Fibroblast of lung (primary cell): ENCODE results near the gene C4orf54. TPM values are rescaled to one million over a fixed set of nuclear protein-coding genes. Genes with fewer than 3 reads are reported as not detected.

Experiments
- DNase-seq, 2 donors: peaks; one replicate each; pipeline versions ENCODE4 v3.0.0 to v3.0.0-alpha.2; 2010; ENCODE audit warnings: low read depth in 2 of 2
- H2AFZ ChIP-seq: 2 replicates; pipeline ENCODE4 v1.5.1; 2012; ENCODE audit warnings: low read length, control low read depth, inconsistent platforms
- H3K27ac ChIP-seq: 2 replicates; pipeline ENCODE4 v1.5.1; 2011; ENCODE audit warnings: low read length, control low read depth; ENCODE audit not compliant: insufficient read depth
- H3K27me3 ChIP-seq: 2 replicates; pipeline ENCODE4 v1.5.1; 2011; ENCODE audit warnings: mild to moderate bottlenecking, low read length; ENCODE audit not compliant: control insufficient read depth, insufficient read depth
- H3K36me3 ChIP-seq: 2 replicates; pipeline ENCODE4 v1.5.1; 2011; ENCODE audit warnings: low read length; ENCODE audit not compliant: control insufficient read depth, insufficient read depth
- H3K4me1 ChIP-seq: 2 replicates; pipeline ENCODE4 v1.5.1; 2011; ENCODE audit warnings: low read length; ENCODE audit not compliant: control insufficient read depth, insufficient read depth; ENCODE audit errors: extremely low read depth
- H3K4me2 ChIP-seq: 2 replicates; pipeline ENCODE4 v1.5.1; 2011; ENCODE audit warnings: low read length, control low read depth; ENCODE audit not compliant: insufficient read depth; ENCODE audit errors: extremely low read depth
- H3K4me3 ChIP-seq, 4 experiments: fragments of 200-600 bp in 1 of 4; sonication (generic) in 1 of 4; replicated peaks in 1 of 4; 2 replicates each; pipeline ENCODE4 v1.5.1; 2011 to 2016; ENCODE audit warnings: low read length in 4 of 4, low read depth in 3 of 4, mild to moderate bottlenecking in 3 of 4, control low read depth in 2 of 4, inconsistent platforms in 1 of 4, mixed read lengths in 1 of 4; ENCODE audit not compliant: insufficient read depth in 1 of 4; ENCODE audit errors: control extremely low read depth in 1 of 4
- H3K79me2 ChIP-seq: 2 replicates; pipeline ENCODE4 v1.5.1; 2012; ENCODE audit warnings: mild to moderate bottlenecking, low read length, inconsistent platforms; ENCODE audit not compliant: control insufficient read depth, insufficient read depth
- H3K9ac ChIP-seq: 2 replicates; pipeline ENCODE4 v1.5.1; 2011; ENCODE audit warnings: mild to moderate bottlenecking, low read length, control low read depth; ENCODE audit not compliant: insufficient read depth
- H3K9me3 ChIP-seq: 2 replicates; pipeline ENCODE4 v1.5.1; 2012; ENCODE audit warnings: low read depth, low read length; ENCODE audit not compliant: control insufficient read depth, insufficient read depth
- H4K20me1 ChIP-seq: 2 replicates; pipeline ENCODE4 v1.5.1; 2011; ENCODE audit warnings: low read length; ENCODE audit not compliant: control insufficient read depth, insufficient read depth; ENCODE audit errors: extremely low read depth
- CTCF ChIP-seq, 2 donors: IDR thresholded peaks in 1 of 2; conservative IDR thresholded peaks in 1 of 2; 1 replicate in 1 of 2; 2 replicates in 1 of 2; pipeline ENCODE4 v1.5.1; 2011 to 2012; ENCODE audit warnings: low read length in 2 of 2, control low read depth in 1 of 2, inconsistent platforms in 1 of 2, low read depth in 1 of 2, mild to moderate bottlenecking in 1 of 2
- EZH2 ChIP-seq: IDR thresholded peaks from 2 replicates; pipeline ENCODE4 v1.5.1; 2012; ENCODE audit warnings: low read length, control low read depth, mild to moderate bottlenecking; ENCODE audit errors: missing control alignments
- polyA plus RNA-seq, 2 donors: library from polyadenylated mRNA; depleted of rRNA in 1 of 2; stranded (reverse) in 1 of 2; unstranded in 1 of 2; fragments of >200 nt; gene quantifications; 2 replicates each; pipeline ENCODE4 v1.2.1, GENCODE V29; 2011 to 2012; ENCODE audit warnings: missing spikeins in 1 of 2
- total RNA-seq: library from RNA; depleted of rRNA; stranded (reverse); fragments of >200 nt; gene quantifications from 2 replicates; pipeline ENCODE4 v1.2.1, GENCODE V29; 2014

Gene C4orf54
- total and polyA plus RNA-seq, 2 donors (not counting 1 experiment from before 2014, with no cell fraction given), result under 0.01 to 0.01 TPM

GRCh38 chr4:99625369-99625768, 32.3 kb downstream of the C4orf54 start:
- Histone ChIP-seq H3K9ac (no peak overlapping the region), H4K20me1 (no peaks in the 10 kb centered on the region), H3K27ac (no peak overlapping the region), H3K79me2 (no peaks in the 10 kb centered on the region), H3K4me2 (peak overlapping the region; percentile 11), H3K27me3 (no peaks in the 10 kb centered on the region), H3K9me3 (no peaks in the 10 kb centered on the region), H3K4me1 (no peaks in the 10 kb centered on the region), H2AFZ (no peak overlapping the region), H3K36me3 (no peaks in the 10 kb centered on the region), H3K4me3 (no peak overlapping the region)
- no peak for DNase-seq
- TF ChIP-seq CTCF (conservative IDR thresholded peaks at IDR 0.05 in 1 of 2, IDR thresholded peaks at IDR 0.05 in 1 of 2; ENCODE audit: low read depth in 1 of 2, low read length in 2 of 2) (no peak), EZH2 (no peak)

- Histone ChIP-seq H2AFZ (no peak overlapping the region), H3K4me2 (no peak overlapping the region), H3K4me1 (no peaks in the 10 kb centered on the region), H3K27ac (no peak overlapping the region), H3K4me3 (no peak overlapping the region), H3K27me3 (no peaks in the 10 kb centered on the region), H4K20me1 (no peaks in the 10 kb centered on the region), H3K9me3 (no peaks in the 10 kb centered on the region), H3K9ac (no peak overlapping the region), H3K79me2 (no peaks in the 10 kb centered on the region), H3K36me3 (no peaks in the 10 kb centered on the region)
- TF ChIP-seq CTCF (conservative IDR thresholded peaks at IDR 0.05 in 1 of 2, IDR thresholded peaks at IDR 0.05 in 1 of 2; ENCODE audit: low read depth in 1 of 2, low read length in 2 of 2), result no peak
- no peak for TF ChIP-seq EZH2
- DNase-seq, result peak in 1 of 2 donors; percentile 48
Measured at GRCh38 chr4:99624141-99624719, 33.4 kb downstream of the C4orf54 start.

- Histone ChIP-seq H3K79me2 (no peaks in the 10 kb centered on the region), H3K27me3 (no peaks in the 10 kb centered on the region), H3K27ac (no peak overlapping the region), H3K9ac (no peak overlapping the region), H3K36me3 (no peaks in the 10 kb centered on the region), H3K4me2 (no peak overlapping the region), H4K20me1 (no peaks in the 10 kb centered on the region), H3K9me3 (no peaks in the 10 kb centered on the region), H3K4me1 (no peaks in the 10 kb centered on the region), H3K4me3 (no peak overlapping the region), H2AFZ (no peak overlapping the region)
- DNase-seq, result peak in 1 of 2 donors; percentile 13
- TF ChIP-seq EZH2 (no peak), CTCF (conservative IDR thresholded peaks at IDR 0.05 in 1 of 2, IDR thresholded peaks at IDR 0.05 in 1 of 2; ENCODE audit: low read depth in 1 of 2, low read length in 2 of 2) (no peak)
Measured at GRCh38 chr4:99622341-99622740, 35.3 kb downstream of the C4orf54 start.
